Measurements from ENCODE around the gene RASSF3. TPM values are rescaled to one million over a fixed set of nuclear protein-coding genes. Genes with fewer than 3 reads are reported as not detected.

RASSF3 gene
- polyA plus RNA-seq, 1 donor: 27.8 TPM

DNA sequence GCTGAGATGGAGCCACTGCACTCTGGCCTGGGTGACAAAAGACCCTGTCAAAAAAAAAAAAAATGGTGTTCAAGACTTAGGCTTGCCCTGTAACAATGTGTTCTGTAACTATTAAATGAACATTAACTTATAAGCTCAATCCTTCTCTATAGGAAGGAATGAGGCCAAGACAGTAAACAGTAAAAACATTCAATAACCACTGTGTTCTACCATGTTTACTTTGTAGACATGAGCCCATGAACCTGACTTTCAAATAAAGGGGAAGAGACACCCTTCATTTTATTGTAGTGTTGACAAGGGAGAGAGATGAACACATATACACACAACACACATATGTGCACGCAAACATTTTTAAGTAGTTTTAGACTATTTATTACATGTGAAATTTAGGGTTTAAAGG lies 20.1 kb upstream of the RASSF3 start:
- no peaks in the 10 kb centered on the region for H3K4me1 ChIP-seq (ENCODE audit: control insufficient read depth, insufficient read depth, low read length)
- no peaks in the 10 kb centered on the region for H3K9me3 ChIP-seq (ENCODE audit: control insufficient read depth, low read depth, low read length)
- H3K4me3 ChIP-seq (ENCODE audit: low read length): no peak overlapping the region
- no CpG with 5 or more reads among the region's 1 CpG for WGBS (ENCODE audit: insufficient coverage, low lambda C conversion rate)
- no peak for DNase-seq
- H3K36me3 ChIP-seq (ENCODE audit: control insufficient read depth, insufficient read depth, low read length): no peaks in the 10 kb centered on the region
- no peak overlapping the region for H3K27ac ChIP-seq (ENCODE audit: low read length)
- no peaks in the 10 kb centered on the region for H3K27me3 ChIP-seq (ENCODE audit: control insufficient read depth, insufficient read depth, low read length)

GRCh38 chr12:64595863-64596793 lies 14.2 kb upstream of the RASSF3 start:
- H3K9me3 ChIP-seq (ENCODE audit: control insufficient read depth, low read depth, low read length): no peaks in the 10 kb centered on the region
- H3K36me3 ChIP-seq (ENCODE audit: control insufficient read depth, insufficient read depth, low read length): no peaks in the 10 kb centered on the region
- no peak for DNase-seq
- no peaks in the 10 kb centered on the region for H3K27me3 ChIP-seq (ENCODE audit: control insufficient read depth, insufficient read depth, low read length)
- WGBS (ENCODE audit: insufficient coverage, low lambda C conversion rate): 100% methylated on average over 2 of the region's 6 CpGs
- no peak overlapping the region for H3K27ac ChIP-seq (ENCODE audit: low read length)
- no peak overlapping the region for H3K4me3 ChIP-seq (ENCODE audit: low read length)
- H3K4me1 ChIP-seq (ENCODE audit: control insufficient read depth, insufficient read depth, low read length): no peaks in the 10 kb centered on the region

DNA sequence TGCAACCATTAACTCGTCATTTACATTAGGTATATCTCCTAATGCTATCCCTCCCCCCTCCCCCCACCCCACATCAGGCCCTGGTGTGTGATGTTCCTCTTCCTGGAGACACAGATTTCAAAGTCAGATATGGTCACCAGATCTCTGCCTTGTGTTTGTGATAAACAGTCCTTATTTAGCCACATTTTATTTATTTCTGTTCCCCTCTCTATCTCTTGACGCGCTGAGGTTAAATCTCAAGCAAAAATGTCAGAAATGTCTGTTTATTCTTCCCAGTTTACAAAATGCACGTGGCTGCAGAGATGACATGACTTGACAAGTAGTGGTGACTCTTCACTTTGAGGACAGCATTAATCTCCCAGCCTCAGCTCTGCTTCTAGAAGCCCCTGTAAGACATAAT lies 11.5 kb upstream of the RASSF3 start:
- no CpG with 5 or more reads among the region's 4 CpGs for WGBS (ENCODE audit: insufficient coverage, low lambda C conversion rate)
- H3K4me3 ChIP-seq (ENCODE audit: low read length): no peak overlapping the region
- H3K27ac ChIP-seq (ENCODE audit: low read length): no peak overlapping the region
- H3K9me3 ChIP-seq (ENCODE audit: control insufficient read depth, low read depth, low read length): no peaks in the 10 kb centered on the region
- no peaks in the 10 kb centered on the region for H3K27me3 ChIP-seq (ENCODE audit: control insufficient read depth, insufficient read depth, low read length)
- no peaks in the 10 kb centered on the region for H3K36me3 ChIP-seq (ENCODE audit: control insufficient read depth, insufficient read depth, low read length)
- no peak for DNase-seq
- peaks cover 2% of the 10 kb centered on the region for H3K4me1 ChIP-seq (ENCODE audit: control insufficient read depth, insufficient read depth, low read length)

DNA sequence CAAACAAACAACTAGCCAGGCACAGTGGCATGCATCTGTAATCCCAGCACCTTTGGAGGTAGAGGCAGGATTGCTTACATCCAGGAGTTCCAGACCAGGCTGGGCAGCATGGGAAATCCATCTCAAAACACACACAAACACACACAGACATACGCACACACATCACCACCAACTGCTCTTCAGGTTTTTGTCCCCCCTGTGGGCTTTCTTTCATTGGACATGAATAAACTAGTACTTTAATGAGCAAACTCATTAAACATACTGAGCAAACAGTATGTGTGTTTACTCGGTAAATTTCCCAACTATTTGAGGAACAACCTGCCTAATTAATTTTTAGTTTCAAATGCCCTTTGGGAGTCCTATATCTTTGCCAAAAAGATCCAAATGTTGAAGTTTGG lies 10.1 kb upstream of the RASSF3 start:
- H3K36me3 ChIP-seq (ENCODE audit: control insufficient read depth, insufficient read depth, low read length): no peaks in the 10 kb centered on the region
- 80% methylated on average over 1 of the region's 2 CpGs for whole genome bisulfite sequencing (ENCODE audit: insufficient coverage, low lambda C conversion rate)
- H3K9me3 ChIP-seq (ENCODE audit: control insufficient read depth, low read depth, low read length): no peaks in the 10 kb centered on the region
- peaks cover 2% of the 10 kb centered on the region for H3K4me1 ChIP-seq (ENCODE audit: control insufficient read depth, insufficient read depth, low read length)
- H3K27ac ChIP-seq (ENCODE audit: low read length): no peak overlapping the region
- no peak for DNase-seq
- no peak overlapping the region for H3K4me3 ChIP-seq (ENCODE audit: low read length)
- H3K27me3 ChIP-seq (ENCODE audit: control insufficient read depth, insufficient read depth, low read length): no peaks in the 10 kb centered on the region

- no peak overlapping the region for H3K4me3 ChIP-seq (ENCODE audit: low read length)
- no peaks in the 10 kb centered on the region for H3K36me3 ChIP-seq (ENCODE audit: control insufficient read depth, insufficient read depth, low read length)
- DNase-seq: peak; percentile 26 to 49
- no CpG with 5 or more reads among the region's 4 CpGs for WGBS (ENCODE audit: insufficient coverage, low lambda C conversion rate)
- peaks cover 2% of the 10 kb centered on the region for H3K4me1 ChIP-seq (ENCODE audit: control insufficient read depth, insufficient read depth, low read length)
- peak overlapping the region; percentile 20 for H3K27ac ChIP-seq (ENCODE audit: low read length)
- H3K9me3 ChIP-seq (ENCODE audit: control insufficient read depth, low read depth, low read length): no peaks in the 10 kb centered on the region
- no peaks in the 10 kb centered on the region for H3K27me3 ChIP-seq (ENCODE audit: control insufficient read depth, insufficient read depth, low read length)
These were observed 7.0 kb upstream of the RASSF3 start for GRCh38 chr12:64603183-64603841.

- Histone ChIP-seq H3K27ac (ENCODE audit: low read length) (peak overlapping the region; percentile 68), H3K36me3 (ENCODE audit: control insufficient read depth, insufficient read depth, low read length) (no peaks in the 10 kb centered on the region), H3K27me3 (ENCODE audit: control insufficient read depth, insufficient read depth, low read length) (no peaks in the 10 kb centered on the region), H3K4me1 (ENCODE audit: control insufficient read depth, insufficient read depth, low read length) (no peaks in the 10 kb centered on the region), H3K4me3 (ENCODE audit: low read length) (peak overlapping the region; percentile 90), H3K9me3 (ENCODE audit: control insufficient read depth, low read depth, low read length) (no peaks in the 10 kb centered on the region)
- WGBS (ENCODE audit: insufficient coverage, low lambda C conversion rate): no CpG with 5 or more reads among the region's 16 CpGs
- DNase-seq: peak; percentile 50 to 85
These were observed 1.3 kb upstream of the RASSF3 start for GRCh38 chr12:64608901-64609535.

- no peaks in the 10 kb centered on the region for H3K36me3 ChIP-seq (ENCODE audit: control insufficient read depth, insufficient read depth, low read length)
- DNase-seq: no peak
- H3K4me1 ChIP-seq (ENCODE audit: control insufficient read depth, insufficient read depth, low read length): no peaks in the 10 kb centered on the region
- WGBS (ENCODE audit: insufficient coverage, low lambda C conversion rate): no CpG with 5 or more reads among the region's 15 CpGs
- no peaks in the 10 kb centered on the region for H3K9me3 ChIP-seq (ENCODE audit: control insufficient read depth, low read depth, low read length)
- H3K27ac ChIP-seq (ENCODE audit: low read length): peak overlapping the region; percentile 68
- H3K27me3 ChIP-seq (ENCODE audit: control insufficient read depth, insufficient read depth, low read length): no peaks in the 10 kb centered on the region
- H3K4me3 ChIP-seq (ENCODE audit: low read length): peak overlapping the region; percentile 90
These were observed 688 bp upstream of the RASSF3 start for GRCh38 chr12:64609536-64610078.

DNA sequence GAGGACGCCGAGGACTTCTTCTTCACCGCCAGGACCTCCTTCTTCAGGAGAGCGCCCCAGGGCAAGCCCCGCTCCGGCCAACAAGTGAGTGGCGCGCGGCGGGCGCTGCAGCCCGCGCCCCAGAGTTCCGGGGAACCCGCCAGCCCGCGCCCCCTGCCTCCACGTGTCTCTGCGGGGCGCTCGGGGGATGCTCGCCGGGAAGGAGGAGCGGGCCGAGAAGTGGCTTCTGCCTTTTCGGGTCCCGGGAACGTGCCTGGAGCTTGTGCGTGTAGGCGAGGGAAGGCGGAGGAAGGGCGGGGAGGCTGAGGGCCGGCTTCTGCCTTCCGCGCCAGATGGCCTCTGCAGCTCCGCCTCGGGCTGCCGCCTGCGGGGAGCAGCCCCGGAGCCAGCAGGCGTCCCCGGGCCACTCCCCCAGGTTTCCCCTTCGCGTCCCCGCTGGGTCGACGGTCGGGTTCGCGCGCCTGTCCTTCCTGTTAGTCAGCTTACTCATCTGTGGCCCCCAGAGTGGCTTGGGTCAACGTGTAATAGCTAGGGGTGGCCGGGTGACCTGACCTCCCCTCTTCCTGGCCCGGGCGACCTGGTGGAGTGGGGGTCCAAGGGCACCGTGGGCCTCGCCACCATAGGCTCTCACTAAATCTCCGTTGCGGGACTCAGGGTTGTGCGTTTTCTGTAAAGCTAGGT lies 505 bp downstream of the RASSF3 start:
- H3K4me1 ChIP-seq (ENCODE audit: control insufficient read depth, insufficient read depth, low read length): no peaks in the 10 kb centered on the region

GRCh38 chr12:64611341-64612284 lies 1.3 kb downstream of the RASSF3 start:
- H3K9me3 ChIP-seq (ENCODE audit: control insufficient read depth, low read depth, low read length): no peaks in the 10 kb centered on the region
- 30% methylated on average over 2 of the region's 31 CpGs for WGBS (ENCODE audit: insufficient coverage, low lambda C conversion rate)
- peak overlapping the region; percentile 81 for H3K27ac ChIP-seq (ENCODE audit: low read length)
- no peaks in the 10 kb centered on the region for H3K36me3 ChIP-seq (ENCODE audit: control insufficient read depth, insufficient read depth, low read length)
- peak overlapping the region; percentile 86 for H3K4me3 ChIP-seq (ENCODE audit: low read length)
- H3K4me1 ChIP-seq (ENCODE audit: control insufficient read depth, insufficient read depth, low read length): no peaks in the 10 kb centered on the region
- H3K27me3 ChIP-seq (ENCODE audit: control insufficient read depth, insufficient read depth, low read length): no peaks in the 10 kb centered on the region
- DNase-seq: peak in 1 of 2 donors; percentile 26

More for the DNA sequence above, 505 bp downstream of the RASSF3 start:
- H3K36me3 ChIP-seq (ENCODE audit: control insufficient read depth, insufficient read depth, low read length): no peaks in the 10 kb centered on the region
- WGBS (ENCODE audit: insufficient coverage, low lambda C conversion rate): no CpG with 5 or more reads among the region's 60 CpGs
- H3K27me3 ChIP-seq (ENCODE audit: control insufficient read depth, insufficient read depth, low read length): no peaks in the 10 kb centered on the region
- peak overlapping the region; percentile 81 for H3K27ac ChIP-seq (ENCODE audit: low read length)
- peak; percentile 47 to 81 for DNase-seq
- H3K4me3 ChIP-seq (ENCODE audit: low read length): peak overlapping the region; percentile 86
- H3K9me3 ChIP-seq (ENCODE audit: control insufficient read depth, low read depth, low read length): no peaks in the 10 kb centered on the region

Data from large intestine (tissue), 3 donors.